Testis (tissue), 2 donors: ENCODE results near the gene MCRIP1.

Experiments
- CTCF ChIP-seq, 3 experiments: fragments of 450-650 bp in 2 of 3; fragments of 200-600 bp in 1 of 3; sonication (generic) in 1 of 3; IDR thresholded peaks; one replicate each; pipeline ENCODE4 v1.5.1; 2016 to 2019; ENCODE audit warnings: antibody characterized with exemption in 3 of 3, mild to moderate bottlenecking in 2 of 3, moderate library complexity in 1 of 3
- POLR2A ChIP-seq: fragments of 450-650 bp; IDR thresholded peaks from one replicate; pipeline ENCODE4 v1.6.1; 2017; ENCODE audit warnings: antibody characterized with exemption, mild to moderate bottlenecking, moderate library complexity

GRCh38 chr17:81833921-81834830 is 1.1 kb upstream of the MCRIP1 start:
- TF ChIP-seq CTCF (IDR thresholded peaks at IDR 0.05) (no peak), POLR2A (no peak)
